CD8-positive, alpha-beta memory T cell (primary cell): ENCODE data around the gene SLC27A1. TPM values are rescaled to one million over a fixed set of nuclear protein-coding genes. Genes with fewer than 3 reads are reported as not detected.
"Not testable (repeated sequence)": the region's sequence is repeated elsewhere in the genome, so short reads cannot be mapped to it uniquely, and the experiment has no call there.

Experiments
- CTCF ChIA-PET: fragments of 350-600 bp; sonication (Branson Sonifier 250); formaldehyde crosslinking; loops from one replicate; lab custom pipeline; 2021; ENCODE audit warnings: antibody characterized with exemption; lab: Charles Lee
- POLR2A ChIA-PET: fragments of 350-600 bp; sonication (Branson Sonifier 250); formaldehyde crosslinking; loops from one replicate; lab custom pipeline; 2021; ENCODE audit warnings: antibody characterized with exemption; lab: Charles Lee
- DNase-seq, 5 donors: peaks; one replicate each; pipeline versions ENCODE4 v3.0.0 to v3.0.0-alpha.2; 2020 to 2022; ENCODE audit warnings: mixed read lengths in 1 of 5
- H3K27ac ChIP-seq: one replicate; pipeline ENCODE4 v1.7.0; 2013; ENCODE audit warnings: low read depth, mild to moderate bottlenecking, low read length, moderate library complexity
- H3K27me3 ChIP-seq: 2 replicates; pipeline ENCODE4 v1.7.0; 2013; ENCODE audit warnings: low read length, mild to moderate bottlenecking; ENCODE audit not compliant: insufficient read depth, poor library complexity, severe bottlenecking
- H3K36me3 ChIP-seq: 2 replicates; pipeline ENCODE4 v1.7.0; 2013; ENCODE audit warnings: mild to moderate bottlenecking, low read length, moderate library complexity; ENCODE audit not compliant: insufficient read depth
- H3K4me1 ChIP-seq: 2 replicates; pipeline ENCODE4 v1.7.0; 2013; ENCODE audit warnings: mild to moderate bottlenecking, low read length, moderate library complexity; ENCODE audit not compliant: insufficient read depth
- H3K4me3 ChIP-seq: 2 replicates; pipeline ENCODE4 v1.7.0; 2013; ENCODE audit warnings: mild to moderate bottlenecking, low read length
- H3K9me3 ChIP-seq: 2 replicates; pipeline ENCODE4 v1.7.0; 2013; ENCODE audit warnings: mild to moderate bottlenecking, low read length
- H3K27ac Mint-ChIP-seq, 8 donors: one replicate each; pipeline ENCODE4 v1.8.0; 2020 to 2021; ENCODE audit warnings: mixed read lengths in 8 of 8, mild to moderate bottlenecking in 6 of 8, inconsistent platforms in 3 of 8, moderate library complexity in 3 of 8
- H3K27me3 Mint-ChIP-seq, 2 donors: one replicate each; pipeline ENCODE4 v1.8.0; 2020 to 2021; ENCODE audit warnings: mixed read lengths in 2 of 2, mild to moderate bottlenecking in 1 of 2, moderate library complexity in 1 of 2
- H3K36me3 Mint-ChIP-seq, 3 donors: one replicate each; pipeline ENCODE4 v1.8.0; 2020 to 2021; ENCODE audit warnings: mixed read lengths in 3 of 3, inconsistent platforms in 1 of 3, mild to moderate bottlenecking in 1 of 3
- H3K4me1 Mint-ChIP-seq, 3 donors: one replicate each; pipeline ENCODE4 v1.8.0; 2020 to 2021; ENCODE audit warnings: mixed read lengths in 3 of 3, inconsistent platforms in 1 of 3, mild to moderate bottlenecking in 1 of 3
- H3K4me3 Mint-ChIP-seq, 7 donors: one replicate each; pipeline ENCODE4 v1.8.0; 2020 to 2021; ENCODE audit warnings: mixed read lengths in 7 of 7, mild to moderate bottlenecking in 6 of 7, moderate library complexity in 4 of 7, inconsistent platforms in 2 of 7
- H3K9me3 Mint-ChIP-seq, 5 donors: one replicate each; pipeline ENCODE4 v1.8.0; 2020 to 2022; ENCODE audit warnings: mixed read lengths in 5 of 5, mild to moderate bottlenecking in 3 of 5, moderate library complexity in 2 of 5, inconsistent platforms in 1 of 5
- polyA plus RNA-seq: library from polyadenylated mRNA; unstranded; fragments of 300-500 nt; fragmentation: Illumina TruSeq; gene quantifications from one replicate; pipeline ENCODE4 v1.2.3, GENCODE V29; 2021
- total RNA-seq, 2 experiments: library from RNA; stranded (reverse); gene quantifications; one replicate each; pipeline ENCODE4 v1.2.3, GENCODE V29; 2021

The SLC27A1 gene
- total and polyA plus RNA-seq, 3 experiments from 2014 or later = 2.0 to 6.6 (median 3.7) TPM

GRCh38 chr19:17500447-17501198 lies 30.3 kb downstream of the SLC27A1 start:
- Mint-ChIP-seq H3K4me1 (peaks cover 13 to 17% (median 16%) of the 10 kb centered on the region in 3 donors), H3K27me3 (no peaks in the 10 kb centered on the region), H3K36me3 (peaks cover 0 to 9% (median 0%) of the 10 kb centered on the region in 3 donors), H3K9me3 (no peaks in the 10 kb centered on the region), H3K4me3 (no peak overlapping the region), H3K27ac (no peak overlapping the region)
- DNase-seq = no peak
- Histone ChIP-seq H3K27me3 (no peaks in the 10 kb centered on the region), H3K4me1 (peaks cover 14% of the 10 kb centered on the region), H3K27ac (no peak overlapping the region), H3K4me3 (no peak overlapping the region), H3K36me3 (no peaks in the 10 kb centered on the region), H3K9me3 (no peaks in the 10 kb centered on the region)
- ChIA-PET POLR2A (no interaction called here), CTCF (interaction anchor here (1.0 kb wide), 1 partner anchor 10 kb away, joined by 3 read pairs; no protein-coding TSS in a partner anchor)

DNA sequence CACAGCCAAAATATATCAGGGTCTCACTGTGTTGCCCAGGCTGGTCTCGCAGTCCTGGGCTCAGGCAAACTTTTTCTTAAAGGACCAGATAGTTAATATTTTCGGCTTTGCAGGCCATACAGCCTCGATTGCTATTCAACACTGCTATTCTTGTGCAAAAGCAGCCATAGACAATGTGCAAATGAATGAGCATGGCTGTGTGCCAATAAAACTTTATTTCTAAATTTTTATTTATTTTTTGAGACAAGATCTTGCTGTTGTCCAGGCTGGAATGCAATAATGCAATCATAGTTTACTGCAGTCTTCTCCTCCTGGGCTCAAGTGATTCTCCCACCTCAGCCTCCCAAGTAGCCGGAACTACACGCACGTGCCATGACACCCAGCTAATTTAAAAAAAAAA lies 32.9 kb downstream of the SLC27A1 start:
- H3K36me3 ChIP-seq = no peaks in the 10 kb centered on the region
- Mint-ChIP-seq H3K27me3 (no peaks in the 10 kb centered on the region), H3K36me3 (peaks cover 0 to 15% (median 0%) of the 10 kb centered on the region in 3 donors), H3K4me1 (peaks cover 8 to 15% (median 14%) of the 10 kb centered on the region in 3 donors), H3K9me3 (no peaks in the 10 kb centered on the region), H3K4me3 (no peak overlapping the region), H3K27ac (no peak overlapping the region)
- DNase-seq = no peak
- POLR2A ChIA-PET = no interaction called here
- CTCF ChIA-PET = no interaction called here
- no peak overlapping the region for H3K27ac ChIP-seq
- no peak overlapping the region for H3K4me3 ChIP-seq
- H3K27me3 ChIP-seq = no peaks in the 10 kb centered on the region
- H3K9me3 ChIP-seq = no peaks in the 10 kb centered on the region
- H3K4me1 ChIP-seq = peaks cover 5% of the 10 kb centered on the region

DNA sequence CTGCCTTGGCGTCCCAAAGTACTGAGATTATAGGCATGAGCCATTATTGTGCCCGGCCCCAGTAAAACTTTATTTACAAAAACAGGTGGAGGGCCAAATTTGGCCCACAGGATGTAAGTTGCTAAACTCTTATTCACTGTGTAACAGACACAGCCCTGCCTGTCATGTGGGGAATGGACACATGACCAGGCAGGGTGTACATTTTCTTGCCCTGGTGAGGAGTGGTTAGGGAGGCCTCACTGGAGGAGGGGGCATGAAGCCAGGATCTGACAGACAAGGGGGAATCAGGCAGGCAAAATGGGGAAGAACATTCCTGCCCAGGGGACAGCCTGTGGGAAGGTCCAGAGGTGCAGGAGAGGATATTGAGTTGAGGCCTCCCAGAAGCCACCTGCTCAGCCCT lies 33.7 kb downstream of the SLC27A1 start:
- Mint-ChIP-seq H3K27me3 (no peaks in the 10 kb centered on the region), H3K36me3 (peaks cover 0 to 15% (median 0%) of the 10 kb centered on the region in 3 donors), H3K4me1 (peaks cover 8 to 18% (median 15%) of the 10 kb centered on the region in 3 donors), H3K27ac (peak overlapping the region in 1 of 8 donors; percentile 32), H3K9me3 (no peaks in the 10 kb centered on the region), H3K4me3 (no peak overlapping the region)
- no peak for DNase-seq
- H3K27me3 ChIP-seq = no peaks in the 10 kb centered on the region
- no peak overlapping the region for H3K27ac ChIP-seq
- no peaks in the 10 kb centered on the region for H3K36me3 ChIP-seq
- no peak overlapping the region for H3K4me3 ChIP-seq
- ChIA-PET CTCF (interaction anchor here (1.4 kb wide), 1 partner anchor 70 kb away, joined by 3 read pairs; no protein-coding TSS in a partner anchor), POLR2A (no interaction called here)
- H3K4me1 ChIP-seq = peaks cover 5% of the 10 kb centered on the region
- no peaks in the 10 kb centered on the region for H3K9me3 ChIP-seq

- DNase-seq = no peak
- Histone ChIP-seq H3K9me3 (no peaks in the 10 kb centered on the region), H3K4me3 (no peak overlapping the region), H3K27ac (no peak overlapping the region), H3K36me3 (no peaks in the 10 kb centered on the region), H3K27me3 (no peaks in the 10 kb centered on the region), H3K4me1 (peaks cover 5% of the 10 kb centered on the region)
- peaks cover 0 to 15% (median 0%) of the 10 kb centered on the region in 3 donors for H3K36me3 Mint-ChIP-seq
- POLR2A ChIA-PET = no interaction called here
- no peak overlapping the region for H3K27ac Mint-ChIP-seq
- peaks cover 8 to 18% (median 14%) of the 10 kb centered on the region in 3 donors for H3K4me1 Mint-ChIP-seq
- no peak overlapping the region for H3K4me3 Mint-ChIP-seq
- no peaks in the 10 kb centered on the region for H3K9me3 Mint-ChIP-seq
- no peaks in the 10 kb centered on the region for H3K27me3 Mint-ChIP-seq
- CTCF ChIA-PET = interaction anchor here (1.4 kb wide), 1 partner anchor 69 kb away, joined by 3 read pairs; no protein-coding TSS in a partner anchor
Measured at GRCh38 chr19:17504456-17504855, 34.1 kb downstream of the SLC27A1 start.

DNA sequence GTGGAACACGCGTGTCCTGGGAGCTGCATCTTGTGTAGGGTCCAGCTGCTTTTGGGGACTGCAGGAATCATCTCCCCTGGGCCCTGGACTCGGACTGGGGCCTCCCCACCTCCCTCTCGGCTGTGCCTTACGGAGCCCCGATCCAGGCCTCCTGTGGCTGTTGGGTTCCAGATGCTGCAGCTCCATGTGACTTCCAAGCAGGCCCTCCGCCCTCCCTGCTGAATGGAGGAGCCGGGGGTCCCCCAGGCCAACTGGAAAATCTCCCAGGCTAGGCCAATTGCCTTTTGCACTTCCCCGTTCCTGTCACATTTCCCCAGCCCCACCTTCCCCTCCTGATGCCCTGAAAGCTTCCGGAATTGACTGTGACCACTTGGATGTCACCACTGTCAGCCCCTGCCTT lies 34.9 kb downstream of the SLC27A1 start:
- Mint-ChIP-seq H3K36me3 (peaks cover 0 to 13% (median 0%) of the 10 kb centered on the region in 3 donors), H3K4me3 (no peak overlapping the region), H3K4me1 (peaks cover 7 to 19% (median 9%) of the 10 kb centered on the region in 3 donors), H3K27me3 (no peaks in the 10 kb centered on the region), H3K27ac (peak overlapping the region in 2 of 8 donors; percentile 51 to 75), H3K9me3 (no peaks in the 10 kb centered on the region)
- H3K4me3 ChIP-seq = no peak overlapping the region
- peaks cover 7% of the 10 kb centered on the region for H3K4me1 ChIP-seq
- H3K27me3 ChIP-seq = no peaks in the 10 kb centered on the region
- POLR2A ChIA-PET = no interaction called here
- CTCF ChIA-PET = interaction anchor here (1.4 kb wide), 1 partner anchor 68 kb away, joined by 3 read pairs; no protein-coding TSS in a partner anchor
- no peaks in the 10 kb centered on the region for H3K9me3 ChIP-seq
- no peak overlapping the region for H3K27ac ChIP-seq
- DNase-seq = no peak
- no peaks in the 10 kb centered on the region for H3K36me3 ChIP-seq

- no peak overlapping the region for H3K4me3 ChIP-seq
- H3K9me3 Mint-ChIP-seq = no peaks in the 10 kb centered on the region
- peaks cover 15 to 31% (median 19%) of the 10 kb centered on the region in 3 donors for H3K4me1 Mint-ChIP-seq
- H3K27me3 Mint-ChIP-seq = no peaks in the 10 kb centered on the region
- no peaks in the 10 kb centered on the region for H3K36me3 ChIP-seq
- H3K27ac Mint-ChIP-seq = no peak overlapping the region
- peaks cover 0 to 11% (median 2%) of the 10 kb centered on the region in 3 donors for H3K36me3 Mint-ChIP-seq
- CTCF ChIA-PET = no interaction called here
- no peak for DNase-seq
- no peak overlapping the region for H3K4me3 Mint-ChIP-seq
- no peaks in the 10 kb centered on the region for H3K27me3 ChIP-seq
- no peaks in the 10 kb centered on the region for H3K9me3 ChIP-seq
- H3K27ac ChIP-seq = no peak overlapping the region
- POLR2A ChIA-PET = no interaction called here
- H3K4me1 ChIP-seq = peaks cover 13% of the 10 kb centered on the region
Measured at GRCh38 chr19:17506745-17507144, 36.4 kb downstream of the SLC27A1 start.

- H3K27me3 Mint-ChIP-seq, H3K4me3 ChIP-seq, H3K36me3 ChIP-seq, H3K9me3 ChIP-seq, H3K27me3 ChIP-seq, H3K27ac ChIP-seq, DNase-seq, H3K9me3 Mint-ChIP-seq, POLR2A ChIA-PET: not testable (repeated sequence)
- H3K4me1 ChIP-seq = peaks cover 21% of the 10 kb centered on the region
- Mint-ChIP-seq H3K27ac (peak overlapping the region in 2 of 8 donors; percentile 14 to 89), H3K4me1 (peaks cover 24 to 42% (median 29%) of the 10 kb centered on the region in 3 donors), H3K4me3 (peak overlapping the region in 2 of 7 donors; percentile 15 to 48), H3K36me3 (peaks cover 0 to 13% (median 2%) of the 10 kb centered on the region in 3 donors)
- CTCF ChIA-PET = interaction anchor here (1.1 to 5.5 kb wide), 2 partner anchors 12 to 351 kb away, joined by 3 to 28 read pairs; partner anchors contain the start of gene RPL18A
Measured at GRCh38 chr19:17508558-17508933, 38.2 kb downstream of the SLC27A1 start.
